ENCODE data around the gene KLK3. TPM values are rescaled to one million over a fixed set of nuclear protein-coding genes. Genes with fewer than 3 reads are reported as not detected.

KLK3 gene
- total and polyA plus RNA-seq, 2 of the 13 experiments (the other 11 are each of a cell fraction or from before 2014, with no cell fraction given) = not detected

GRCh38 chr19:50820549-50821247, 34.0 kb upstream of the KLK3 start:
- Histone ChIP-seq H3K9ac (ENCODE audit: insufficient read depth, low read depth, low read length) (no peak overlapping the region), H3K36me3 (replicated peaks in 1 of 2; ENCODE audit: control insufficient read depth in 1 of 2, insufficient read depth in 2 of 2, low read length in 2 of 2) (no peaks in the 10 kb centered on the region), H3K27ac (ENCODE audit: extremely low read length, insufficient read depth, low read length) (no peak overlapping the region), H3K4me1 (ENCODE audit: insufficient read depth, low read length) (no peaks in the 10 kb centered on the region), H3K27me3 (ENCODE audit: control insufficient read depth in 1 of 2, insufficient read depth in 2 of 2, low read length in 2 of 2) (peaks cover 7 to 48% of the 10 kb centered on the region in 2 experiments), H3K79me2 (ENCODE audit: insufficient read depth, low read length) (no peaks in the 10 kb centered on the region), H3K9me3 (ENCODE audit: low read length) (no peaks in the 10 kb centered on the region), H3K4me3 (replicated peaks in 1 of 3; ENCODE audit: insufficient read depth in 1 of 3, low read depth in 2 of 3, low read length in 3 of 3) (no peak overlapping the region), H2AFZ (ENCODE audit: low read length) (no peak overlapping the region), H3K4me2 (ENCODE audit: low read depth, low read length) (no peak overlapping the region), H4K20me1 (ENCODE audit: insufficient read depth, low read length) (no peaks in the 10 kb centered on the region)
- TF ChIP-seq CBFB (CRISPR knock-in tag; IDR thresholded peaks at IDR 0.05) (no peak), NR2F6 (IDR thresholded peaks at IDR 0.05) (no peak), NR2F6 (CRISPR knock-in tag; IDR thresholded peaks at IDR 0.05) (no peak), RBFOX2 (IDR thresholded peaks at IDR 0.05; ENCODE audit: low read depth, low read length) (no peak), ZNF850 (CRISPR knock-in tag; conservative IDR thresholded peaks at IDR 0.05) (no peak)
- ATAC-seq (no peak), FAIRE-seq (no peak), DNase-seq (ENCODE audit: low spot score) (no peak)
- in situ Hi-C loops (cut with HindIII; ENCODE audit: extremely low pct_ligation_motif_present, low pct_unique_long_range_greater_than_20kb) = no loop called here
- POLR2A ChIA-PET = no interaction called here
- intact Hi-C loops (cut with micrococcal nuclease; ENCODE audit: unreplicated experiment) = no loop called here
- CTCF ChIA-PET (ENCODE audit: low intra/inter-chr PET ratio, low total read pairs) = no interaction called here
- no TSS peak for BruUV-seq (replicated peaks)
- WGBS (ENCODE audit: low lambda C conversion rate) = 7% methylated on average over 16 of the region's 21 CpGs

- 11% methylated on average over 2 of the region's 4 CpGs for WGBS (ENCODE audit: low lambda C conversion rate)
- H4K20me1 ChIP-seq (ENCODE audit: insufficient read depth, low read length) = no peaks in the 10 kb centered on the region
- ChIA-PET CTCF (ENCODE audit: low intra/inter-chr PET ratio, low total read pairs) (no interaction called here), POLR2A (no interaction called here)
- no peaks in the 10 kb centered on the region for H3K9me3 ChIP-seq (ENCODE audit: low read length)
- no peak for FAIRE-seq
- no peak overlapping the region for H3K4me3 ChIP-seq (replicated peaks in 1 of 3; ENCODE audit: insufficient read depth in 1 of 3, low read depth in 2 of 3, low read length in 3 of 3)
- H3K27me3 ChIP-seq (ENCODE audit: control insufficient read depth in 1 of 2, insufficient read depth in 2 of 2, low read length in 2 of 2) = peaks cover 7 to 49% of the 10 kb centered on the region in 2 experiments
- no peak for DNase-seq (ENCODE audit: low spot score)
- H2AFZ ChIP-seq (ENCODE audit: low read length) = no peak overlapping the region
- intact Hi-C loops (cut with micrococcal nuclease; ENCODE audit: unreplicated experiment) = no loop called here
- BruUV-seq (replicated peaks) = no TSS peak
- H3K4me2 ChIP-seq (ENCODE audit: low read depth, low read length) = no peak overlapping the region
- ATAC-seq = no peak
- no peak overlapping the region for H3K9ac ChIP-seq (ENCODE audit: insufficient read depth, low read depth, low read length)
- H3K4me1 ChIP-seq (ENCODE audit: insufficient read depth, low read length) = no peaks in the 10 kb centered on the region
- TF ChIP-seq HMGA1 (CRISPR knock-in tag; conservative IDR thresholded peaks at IDR 0.05) = no peak
- no peak for TF ChIP-seq RBM22 (optimal IDR thresholded peaks at IDR 0.05; ENCODE audit: low read length)
- no peak for TF ChIP-seq ISL2 (CRISPR knock-in tag; IDR thresholded peaks at IDR 0.05)
- no peak for TF ChIP-seq LBX2 (CRISPR knock-in tag; IDR thresholded peaks at IDR 0.05; ENCODE audit: borderline replicate concordance)
- TF ChIP-seq ZNF773 (CRISPR knock-in tag; IDR thresholded peaks at IDR 0.05; ENCODE audit: borderline replicate concordance) = no peak
- TF ChIP-seq FUBP1 (CRISPR knock-in tag; IDR thresholded peaks at IDR 0.05; ENCODE audit: borderline replicate concordance) = no peak
- in situ Hi-C loops (cut with HindIII; ENCODE audit: extremely low pct_ligation_motif_present, low pct_unique_long_range_greater_than_20kb) = no loop called here
- no peaks in the 10 kb centered on the region for H3K79me2 ChIP-seq (ENCODE audit: insufficient read depth, low read length)
- H3K36me3 ChIP-seq (replicated peaks in 1 of 2; ENCODE audit: control insufficient read depth in 1 of 2, insufficient read depth in 2 of 2, low read length in 2 of 2) = no peaks in the 10 kb centered on the region
- no peak overlapping the region for H3K27ac ChIP-seq (ENCODE audit: extremely low read length, insufficient read depth, low read length)
These were observed 33.5 kb upstream of the KLK3 start for GRCh38 chr19:50821248-50821612.

Data from HepG2 (cell line).